ENCODE results near the gene DHX34. TPM values are rescaled to one million over a fixed set of nuclear protein-coding genes. Genes with fewer than 3 reads are reported as not detected.

DHX34 gene
- total and polyA plus RNA-seq, 2 donors (not counting 1 experiment from before 2014, with no cell fraction given), result 2.6 to 8.3 TPM

GRCh38 chr19:47339196-47339880 lies 9.8 kb upstream of the DHX34 start:
- no peak overlapping the region for H3K4me2 ChIP-seq (ENCODE audit: extremely low read depth, insufficient read depth, low read length)
- no peak overlapping the region for H3K4me3 ChIP-seq (replicated peaks in 1 of 4; ENCODE audit: control extremely low read depth in 1 of 4, insufficient read depth in 1 of 4, low read depth in 3 of 4, low read length in 4 of 4)
- TF ChIP-seq EZH2 (IDR thresholded peaks at IDR 0.05; ENCODE audit: low read length, missing control alignments) (no peak), CTCF (conservative IDR thresholded peaks at IDR 0.05 in 1 of 2, IDR thresholded peaks at IDR 0.05 in 1 of 2; ENCODE audit: low read depth in 1 of 2, low read length in 2 of 2) (no peak)
- H3K27me3 ChIP-seq (ENCODE audit: control insufficient read depth, insufficient read depth, low read length), result no peaks in the 10 kb centered on the region
- H3K27ac ChIP-seq (ENCODE audit: insufficient read depth, low read length), result no peak overlapping the region
- H3K9ac ChIP-seq (ENCODE audit: insufficient read depth, low read length), result no peak overlapping the region
- no peaks in the 10 kb centered on the region for H4K20me1 ChIP-seq (ENCODE audit: control insufficient read depth, extremely low read depth, insufficient read depth, low read length)
- DNase-seq (ENCODE audit: low read depth in 2 of 2), result no peak
- no peaks in the 10 kb centered on the region for H3K4me1 ChIP-seq (ENCODE audit: control insufficient read depth, extremely low read depth, insufficient read depth, low read length)
- no peak overlapping the region for H2AFZ ChIP-seq (ENCODE audit: low read length)
- no peaks in the 10 kb centered on the region for H3K9me3 ChIP-seq (ENCODE audit: control insufficient read depth, insufficient read depth, low read depth, low read length)
- H3K79me2 ChIP-seq (ENCODE audit: control insufficient read depth, insufficient read depth, low read length), result no peaks in the 10 kb centered on the region
- no peaks in the 10 kb centered on the region for H3K36me3 ChIP-seq (ENCODE audit: control insufficient read depth, insufficient read depth, low read length)

- H4K20me1 ChIP-seq (ENCODE audit: control insufficient read depth, extremely low read depth, insufficient read depth, low read length), result no peaks in the 10 kb centered on the region
- no peaks in the 10 kb centered on the region for H3K27me3 ChIP-seq (ENCODE audit: control insufficient read depth, insufficient read depth, low read length)
- TF ChIP-seq CTCF (conservative IDR thresholded peaks at IDR 0.05 in 1 of 2, IDR thresholded peaks at IDR 0.05 in 1 of 2; ENCODE audit: low read depth in 1 of 2, low read length in 2 of 2), result no peak
- TF ChIP-seq EZH2 (IDR thresholded peaks at IDR 0.05; ENCODE audit: low read length, missing control alignments), result no peak
- DNase-seq (ENCODE audit: low read depth in 2 of 2), result no peak
- no peak overlapping the region for H2AFZ ChIP-seq (ENCODE audit: low read length)
- no peak overlapping the region for H3K4me3 ChIP-seq (replicated peaks in 1 of 4; ENCODE audit: control extremely low read depth in 1 of 4, insufficient read depth in 1 of 4, low read depth in 3 of 4, low read length in 4 of 4)
- no peaks in the 10 kb centered on the region for H3K36me3 ChIP-seq (ENCODE audit: control insufficient read depth, insufficient read depth, low read length)
- no peaks in the 10 kb centered on the region for H3K9me3 ChIP-seq (ENCODE audit: control insufficient read depth, insufficient read depth, low read depth, low read length)
- H3K79me2 ChIP-seq (ENCODE audit: control insufficient read depth, insufficient read depth, low read length), result no peaks in the 10 kb centered on the region
- H3K4me2 ChIP-seq (ENCODE audit: extremely low read depth, insufficient read depth, low read length), result no peak overlapping the region
- H3K27ac ChIP-seq (ENCODE audit: insufficient read depth, low read length), result no peak overlapping the region
- no peak overlapping the region for H3K9ac ChIP-seq (ENCODE audit: insufficient read depth, low read length)
- H3K4me1 ChIP-seq (ENCODE audit: control insufficient read depth, extremely low read depth, insufficient read depth, low read length), result no peaks in the 10 kb centered on the region
Observed at GRCh38 chr19:47340477-47341208, 8.5 kb upstream of the DHX34 start.

DNA sequence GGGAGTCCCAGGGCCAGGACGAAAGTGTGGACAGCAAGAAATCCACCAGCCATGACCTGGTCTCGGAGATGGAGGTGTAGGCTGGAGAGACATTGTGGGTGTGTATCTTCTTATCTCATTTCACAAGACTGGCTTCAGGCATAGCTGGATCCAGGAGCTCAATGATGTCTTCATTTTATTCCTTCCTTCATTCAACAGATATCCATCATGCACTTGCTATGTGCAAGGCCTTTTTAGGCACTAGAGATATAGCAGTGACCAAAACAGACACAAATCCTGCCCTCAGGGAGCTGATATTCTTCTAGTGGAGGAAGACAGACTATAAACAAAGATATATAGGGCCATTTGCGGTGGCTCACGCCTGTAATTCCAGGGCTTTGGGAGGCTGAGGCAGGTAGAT lies 7.4 kb upstream of the DHX34 start:
- no peak for DNase-seq (ENCODE audit: low read depth in 2 of 2)
- Histone ChIP-seq H3K4me1 (ENCODE audit: control insufficient read depth, extremely low read depth, insufficient read depth, low read length) (no peaks in the 10 kb centered on the region), H2AFZ (ENCODE audit: low read length) (no peak overlapping the region), H3K36me3 (ENCODE audit: control insufficient read depth, insufficient read depth, low read length) (no peaks in the 10 kb centered on the region), H3K4me3 (replicated peaks in 1 of 4; ENCODE audit: control extremely low read depth in 1 of 4, insufficient read depth in 1 of 4, low read depth in 3 of 4, low read length in 4 of 4) (no peak overlapping the region), H3K27ac (ENCODE audit: insufficient read depth, low read length) (no peak overlapping the region), H3K27me3 (ENCODE audit: control insufficient read depth, insufficient read depth, low read length) (no peaks in the 10 kb centered on the region), H3K79me2 (ENCODE audit: control insufficient read depth, insufficient read depth, low read length) (no peaks in the 10 kb centered on the region), H4K20me1 (ENCODE audit: control insufficient read depth, extremely low read depth, insufficient read depth, low read length) (no peaks in the 10 kb centered on the region), H3K9me3 (ENCODE audit: control insufficient read depth, insufficient read depth, low read depth, low read length) (no peaks in the 10 kb centered on the region), H3K4me2 (ENCODE audit: extremely low read depth, insufficient read depth, low read length) (no peak overlapping the region), H3K9ac (ENCODE audit: insufficient read depth, low read length) (no peak overlapping the region)
- TF ChIP-seq CTCF (conservative IDR thresholded peaks at IDR 0.05 in 1 of 2, IDR thresholded peaks at IDR 0.05 in 1 of 2; ENCODE audit: low read depth in 1 of 2, low read length in 2 of 2) (no peak), EZH2 (IDR thresholded peaks at IDR 0.05; ENCODE audit: low read length, missing control alignments) (no peak)

Data from fibroblast of lung (primary cell).